ENCODE results near the gene FOXP1. TPM values are rescaled to one million over a fixed set of nuclear protein-coding genes. Genes with fewer than 3 reads are reported as not detected.

Gene FOXP1
- total RNA-seq, 4 donors from 2014 or later, result 181 to 225 (median 205) TPM

- no peak overlapping the region for H3K4me3 ChIP-seq
Measured at GRCh38 chr3:71565316-71565715, 18.2 kb downstream of the FOXP1 start.

GRCh38 chr3:71564361-71564760 lies 19.2 kb downstream of the FOXP1 start:
- intact Hi-C loops (cut with DNase I), result no loop called here
- Histone ChIP-seq H3K4me1 (peaks cover 10 to 41% (median 29%) of the 10 kb centered on the region in 4 donors), H3K36me3 (peaks cover 0 to 5% (median 0%) of the 10 kb centered on the region in 4 donors), H3K9me3 (no peaks in the 10 kb centered on the region), H3K4me3 (no peak overlapping the region), H3K27me3 (no peaks in the 10 kb centered on the region), H3K27ac (replicated peaks in 1 of 4) (no peak overlapping the region)
- 80% methylated on average over 6 of the region's 6 CpGs for WGBS
- DNase-seq (ENCODE audit: extremely low spot score), result no peak
- TF ChIP-seq POLR2AphosphoS5 (IDR thresholded peaks at IDR 0.05) (no peak), CTCF (IDR thresholded peaks at IDR 0.05) (no peak), POLR2A (IDR thresholded peaks at IDR 0.05; ENCODE audit: low read depth) (no peak), EP300 (IDR thresholded peaks at IDR 0.05) (no peak)

More at GRCh38 chr3:71565316-71565715, 18.2 kb downstream of the FOXP1 start:
- Histone ChIP-seq H3K36me3 (peaks cover 0 to 5% (median 0%) of the 10 kb centered on the region in 4 donors), H3K27me3 (no peaks in the 10 kb centered on the region), H3K9me3 (no peaks in the 10 kb centered on the region), H3K27ac (replicated peaks in 1 of 4) (no peak overlapping the region), H3K4me1 (peaks cover 10 to 51% (median 31%) of the 10 kb centered on the region in 4 donors)
- 89% methylated on average over 7 of the region's 7 CpGs for WGBS
- no peak for DNase-seq (ENCODE audit: extremely low spot score)
- TF ChIP-seq POLR2A (IDR thresholded peaks at IDR 0.05; ENCODE audit: low read depth), result no peak
- no peak for TF ChIP-seq EP300 (IDR thresholded peaks at IDR 0.05)
- TF ChIP-seq POLR2AphosphoS5 (IDR thresholded peaks at IDR 0.05), result no peak
- TF ChIP-seq CTCF (IDR thresholded peaks at IDR 0.05), result no peak
- intact Hi-C loops (cut with DNase I), result no loop called here

GRCh38 chr3:71563827-71564226 lies 19.7 kb downstream of the FOXP1 start:
- no peak overlapping the region for H3K4me3 ChIP-seq
- intact Hi-C loops (cut with DNase I), result no loop called here
- no peak for TF ChIP-seq EP300 (IDR thresholded peaks at IDR 0.05)
- TF ChIP-seq POLR2A (IDR thresholded peaks at IDR 0.05; ENCODE audit: low read depth), result no peak
- TF ChIP-seq POLR2AphosphoS5 (IDR thresholded peaks at IDR 0.05), result no peak
- no peak for TF ChIP-seq CTCF (IDR thresholded peaks at IDR 0.05)
- H3K27me3 ChIP-seq, result no peaks in the 10 kb centered on the region
- no peaks in the 10 kb centered on the region for H3K9me3 ChIP-seq
- DNase-seq (ENCODE audit: extremely low spot score), result no peak
- H3K36me3 ChIP-seq, result peaks cover 0 to 5% (median 0%) of the 10 kb centered on the region in 4 donors
- H3K27ac ChIP-seq (replicated peaks in 1 of 4), result no peak overlapping the region
- WGBS, result 89% methylated on average over 3 of the region's 3 CpGs
- H3K4me1 ChIP-seq, result peaks cover 10 to 41% (median 29%) of the 10 kb centered on the region in 4 donors

- H3K27ac ChIP-seq (replicated peaks in 1 of 4), result no peak overlapping the region
- TF ChIP-seq EP300 (IDR thresholded peaks at IDR 0.05), result no peak
- no peak for TF ChIP-seq POLR2A (IDR thresholded peaks at IDR 0.05; ENCODE audit: low read depth)
- no peak for TF ChIP-seq POLR2AphosphoS5 (IDR thresholded peaks at IDR 0.05)
- H3K4me1 ChIP-seq, result peaks cover 10 to 33% (median 21%) of the 10 kb centered on the region in 4 donors
- DNase-seq (ENCODE audit: extremely low spot score), result no peak
- no peaks in the 10 kb centered on the region for H3K27me3 ChIP-seq
- intact Hi-C loops (cut with DNase I), result no loop called here
- no peak overlapping the region for H3K4me3 ChIP-seq
- H3K36me3 ChIP-seq, result peaks cover 0 to 5% (median 0%) of the 10 kb centered on the region in 4 donors
- H3K9me3 ChIP-seq, result no peaks in the 10 kb centered on the region
Measured at GRCh38 chr3:71562938-71563337, 20.6 kb downstream of the FOXP1 start.

- DNase-seq (ENCODE audit: extremely low spot score), result no peak
- Histone ChIP-seq H3K27ac (replicated peaks in 1 of 4) (no peak overlapping the region), H3K4me1 (peaks cover 9 to 22% (median 11%) of the 10 kb centered on the region in 4 donors), H3K9me3 (no peaks in the 10 kb centered on the region), H3K36me3 (no peaks in the 10 kb centered on the region), H3K27me3 (no peaks in the 10 kb centered on the region), H3K4me3 (no peak overlapping the region)
- 98% methylated on average over 2 of the region's 2 CpGs for WGBS
- TF ChIP-seq POLR2AphosphoS5 (IDR thresholded peaks at IDR 0.05) (no peak), CTCF (IDR thresholded peaks at IDR 0.05) (no peak), EP300 (IDR thresholded peaks at IDR 0.05) (no peak), POLR2A (IDR thresholded peaks at IDR 0.05; ENCODE audit: low read depth) (no peak)
- intact Hi-C loops (cut with DNase I), result no loop called here
Measured at GRCh38 chr3:71560665-71561064, 22.9 kb downstream of the FOXP1 start.

All from esophagus muscularis mucosa (tissue), 4 donors.